Nephron (organoid): ENCODE data around the gene IQCH.

Source experiments
- H3K27ac Mint-ChIP-seq, 3 experiments: 2 replicates each; pipeline ENCODE4 v1.8.0; 2020; ENCODE audit warnings: mixed read lengths in 3 of 3, mild to moderate bottlenecking in 2 of 3, moderate library complexity in 1 of 3
- H3K27me3 Mint-ChIP-seq: 2 replicates; pipeline ENCODE4 v1.8.0; 2021; ENCODE audit warnings: low read depth, mild to moderate bottlenecking, moderate library complexity, mixed read lengths
- H3K36me3 Mint-ChIP-seq: 2 replicates; pipeline ENCODE4 v1.8.0; 2020; ENCODE audit warnings: low read depth, mixed read lengths
- H3K4me1 Mint-ChIP-seq: 2 replicates; pipeline ENCODE4 v1.8.0; 2020; ENCODE audit warnings: mixed read lengths
- H3K4me3 Mint-ChIP-seq, 3 experiments: 2 replicates each; pipeline ENCODE4 v1.8.0; 2020; ENCODE audit warnings: mild to moderate bottlenecking in 3 of 3, mixed read lengths in 3 of 3, moderate library complexity in 2 of 3
- H3K9me3 Mint-ChIP-seq: 2 replicates; pipeline ENCODE4 v1.8.0; 2020; ENCODE audit warnings: mixed read lengths
- TF ChIP-seq, protein P1 (sequence below), 3 experiments: fragments of 200-600 bp; sonication (generic); IDR thresholded peaks; one replicate each; pipeline ENCODE4 v1.5.0; 2021; ENCODE audit warnings: antibody characterized with exemption in 3 of 3; ENCODE audit not compliant: unreplicated experiment in 3 of 3

The IQCH gene

GRCh38 chr15:67399925-67400324 lies 145.3 kb downstream of the IQCH start:
- Mint-ChIP-seq H3K27me3 (peaks cover 4% of the 10 kb centered on the region), H3K4me3 (no peak overlapping the region), H3K9me3 (no peaks in the 10 kb centered on the region), H3K36me3 (no peaks in the 10 kb centered on the region), H3K27ac (no peak overlapping the region), H3K4me1 (peaks cover 15% of the 10 kb centered on the region)
- TF ChIP-seq, protein P1, sequence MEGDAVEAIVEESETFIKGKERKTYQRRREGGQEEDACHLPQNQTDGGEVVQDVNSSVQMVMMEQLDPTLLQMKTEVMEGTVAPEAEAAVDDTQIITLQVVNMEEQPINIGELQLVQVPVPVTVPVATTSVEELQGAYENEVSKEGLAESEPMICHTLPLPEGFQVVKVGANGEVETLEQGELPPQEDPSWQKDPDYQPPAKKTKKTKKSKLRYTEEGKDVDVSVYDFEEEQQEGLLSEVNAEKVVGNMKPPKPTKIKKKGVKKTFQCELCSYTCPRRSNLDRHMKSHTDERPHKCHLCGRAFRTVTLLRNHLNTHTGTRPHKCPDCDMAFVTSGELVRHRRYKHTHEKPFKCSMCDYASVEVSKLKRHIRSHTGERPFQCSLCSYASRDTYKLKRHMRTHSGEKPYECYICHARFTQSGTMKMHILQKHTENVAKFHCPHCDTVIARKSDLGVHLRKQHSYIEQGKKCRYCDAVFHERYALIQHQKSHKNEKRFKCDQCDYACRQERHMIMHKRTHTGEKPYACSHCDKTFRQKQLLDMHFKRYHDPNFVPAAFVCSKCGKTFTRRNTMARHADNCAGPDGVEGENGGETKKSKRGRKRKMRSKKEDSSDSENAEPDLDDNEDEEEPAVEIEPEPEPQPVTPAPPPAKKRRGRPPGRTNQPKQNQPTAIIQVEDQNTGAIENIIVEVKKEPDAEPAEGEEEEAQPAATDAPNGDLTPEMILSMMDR (IDR thresholded peaks at IDR 0.05; ENCODE audit: unreplicated experiment in 3 of 3) = no peak

DNA sequence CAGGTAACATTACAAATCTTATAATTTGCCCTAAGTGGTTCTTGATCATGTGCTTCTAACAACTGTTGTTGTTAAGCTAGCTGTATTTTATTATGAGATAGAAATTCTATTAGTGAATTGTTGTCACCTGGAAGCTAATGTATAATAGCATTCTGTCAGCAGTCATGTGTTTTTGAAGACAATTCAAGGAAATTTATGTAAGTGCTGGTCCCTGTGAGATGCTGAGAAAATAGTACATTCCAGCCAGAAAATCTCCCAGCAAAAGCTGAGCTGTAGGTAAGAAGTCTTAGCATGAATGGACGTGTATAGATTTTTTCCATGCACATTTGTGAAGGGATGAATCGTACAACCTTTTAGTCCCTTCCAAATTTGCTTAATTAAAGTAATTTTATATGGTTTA lies 146.3 kb downstream of the IQCH start:
- Mint-ChIP-seq H3K27me3 (peaks cover 4% of the 10 kb centered on the region), H3K9me3 (no peaks in the 10 kb centered on the region), H3K4me3 (no peak overlapping the region), H3K36me3 (no peaks in the 10 kb centered on the region), H3K27ac (no peak overlapping the region), H3K4me1 (peaks cover 15% of the 10 kb centered on the region)
- TF ChIP-seq, protein P1 (IDR thresholded peaks at IDR 0.05; ENCODE audit: unreplicated experiment in 3 of 3) = no peak

GRCh38 chr15:67401336-67401735 lies 146.8 kb downstream of the IQCH start:
- Mint-ChIP-seq H3K4me1 (peaks cover 15% of the 10 kb centered on the region), H3K27me3 (peaks cover 4% of the 10 kb centered on the region), H3K4me3 (no peak overlapping the region), H3K36me3 (no peaks in the 10 kb centered on the region), H3K9me3 (no peaks in the 10 kb centered on the region), H3K27ac (no peak overlapping the region)
- TF ChIP-seq, protein P1 (IDR thresholded peaks at IDR 0.05; ENCODE audit: unreplicated experiment in 3 of 3) = no peak

- peak overlapping the region in 1 of 3 experiments; percentile 69 for H3K27ac Mint-ChIP-seq
- no peaks in the 10 kb centered on the region for H3K9me3 Mint-ChIP-seq
- TF ChIP-seq, protein P1 (IDR thresholded peaks at IDR 0.05; ENCODE audit: unreplicated experiment in 3 of 3) = no peak
- no peaks in the 10 kb centered on the region for H3K36me3 Mint-ChIP-seq
- peaks cover 4% of the 10 kb centered on the region for H3K27me3 Mint-ChIP-seq
- no peak overlapping the region for H3K4me3 Mint-ChIP-seq
- H3K4me1 Mint-ChIP-seq = peaks cover 24% of the 10 kb centered on the region
These were observed 149.0 kb downstream of the IQCH start for GRCh38 chr15:67403428-67404154.

- Mint-ChIP-seq H3K9me3 (no peaks in the 10 kb centered on the region), H3K4me1 (peaks cover 26% of the 10 kb centered on the region), H3K27ac (no peak overlapping the region), H3K27me3 (peaks cover 4% of the 10 kb centered on the region), H3K4me3 (no peak overlapping the region), H3K36me3 (no peaks in the 10 kb centered on the region)
- TF ChIP-seq, protein P1 (IDR thresholded peaks at IDR 0.05; ENCODE audit: unreplicated experiment in 3 of 3) = no peak
These were observed 150.9 kb downstream of the IQCH start for GRCh38 chr15:67405208-67406191.
